ENCODE data around the gene CIRBP. TPM values are rescaled to one million over a fixed set of nuclear protein-coding genes. Genes with fewer than 3 reads are reported as not detected.

CIRBP gene
- total RNA-seq, 2 experiments from 2014 or later: 169 to 224 TPM

GRCh38 chr19:1263188-1263587, 5.9 kb upstream of the CIRBP start:
- Mint-ChIP-seq H3K36me3 (ENCODE audit: low read depth) (peaks cover 7% of the 10 kb centered on the region), H3K4me3 (peak overlapping the region; percentile 34), H3K9me3 (no peaks in the 10 kb centered on the region), H3K4me1 (peaks cover 55% of the 10 kb centered on the region), H3K27me3 (peaks cover 2% of the 10 kb centered on the region), H3K27ac (peak overlapping the region; percentile 46)
- DNase-seq: no peak
- CTCF ChIA-PET: interaction anchor here (2.0 to 11.3 kb wide), 3 partner anchors 9 to 19 kb away, joined by 5 to 299 read pairs (median 105); partner anchors contain the start of gene ATP5F1D
- POLR2A ChIA-PET: no interaction called here

- POLR2A ChIA-PET: no interaction called here
- Mint-ChIP-seq H3K27ac (peak overlapping the region; percentile 69), H3K9me3 (no peaks in the 10 kb centered on the region), H3K4me1 (peaks cover 48% of the 10 kb centered on the region), H3K36me3 (ENCODE audit: low read depth) (peaks cover 3% of the 10 kb centered on the region), H3K4me3 (no peak overlapping the region), H3K27me3 (peaks cover 2% of the 10 kb centered on the region)
- DNase-seq: no peak
- CTCF ChIA-PET: interaction anchor here (1.9 to 11.3 kb wide), 3 partner anchors 10 to 21 kb away, joined by 12 to 299 read pairs (median 105); partner anchors contain the start of genes ATP5F1D and FAM174C
Measured at GRCh38 chr19:1264801-1265614, 4.1 kb upstream of the CIRBP start.

- peaks cover 54% of the 10 kb centered on the region for H3K4me1 Mint-ChIP-seq
Measured at GRCh38 chr19:1265615-1266128, 3.5 kb upstream of the CIRBP start.

GRCh38 chr19:1266129-1266915, 2.8 kb upstream of the CIRBP start:
- H3K27ac Mint-ChIP-seq: peak overlapping the region; percentile 19
- H3K27me3 Mint-ChIP-seq: peaks cover 2% of the 10 kb centered on the region
- H3K36me3 Mint-ChIP-seq (ENCODE audit: low read depth): peaks cover 16% of the 10 kb centered on the region
- peak; percentile 86 for DNase-seq
- CTCF ChIA-PET: interaction anchor here (0.6 to 11.3 kb wide), 24 partner anchors 9 to 617 kb away, joined by 3 to 299 read pairs (median 3); partner anchors contain the start of genes ABCA7, ATP5F1D, FAM174C and GPX4
- peaks cover 58% of the 10 kb centered on the region for H3K4me1 Mint-ChIP-seq
- peak overlapping the region; percentile 58 for H3K4me3 Mint-ChIP-seq
- no peaks in the 10 kb centered on the region for H3K9me3 Mint-ChIP-seq
- POLR2A ChIA-PET: interaction anchor here (1.6 to 2.1 kb wide), 2 partner anchors 13 to 22 kb away, joined by 6 to 21 read pairs; no protein-coding TSS in a partner anchor

More at GRCh38 chr19:1265615-1266128, 3.5 kb upstream of the CIRBP start:
- ChIA-PET CTCF (interaction anchor here (1.0 to 11.3 kb wide), 4 partner anchors 10 to 226 kb away, joined by 5 to 299 read pairs (median 58); partner anchors contain the start of genes ABCA7, ATP5F1D and FAM174C), POLR2A (no interaction called here)
- H3K4me3 Mint-ChIP-seq: peak overlapping the region; percentile 58
- H3K27me3 Mint-ChIP-seq: peaks cover 2% of the 10 kb centered on the region
- H3K27ac Mint-ChIP-seq: peak overlapping the region; percentile 41
- no peaks in the 10 kb centered on the region for H3K9me3 Mint-ChIP-seq
- peaks cover 10% of the 10 kb centered on the region for H3K36me3 Mint-ChIP-seq (ENCODE audit: low read depth)
- peak; percentile 39 for DNase-seq

GRCh38 chr19:1266916-1267476, 2.1 kb upstream of the CIRBP start:
- Mint-ChIP-seq H3K4me3 (peak overlapping the region; percentile 58), H3K36me3 (ENCODE audit: low read depth) (peaks cover 23% of the 10 kb centered on the region), H3K27me3 (peaks cover 2% of the 10 kb centered on the region), H3K4me1 (peaks cover 58% of the 10 kb centered on the region), H3K9me3 (no peaks in the 10 kb centered on the region), H3K27ac (no peak overlapping the region)
- ChIA-PET CTCF (interaction anchor here (0.7 to 11.3 kb wide), 21 partner anchors 9 to 618 kb away, joined by 3 to 299 read pairs (median 3); partner anchors contain the start of genes ATP5F1D, FAM174C, GPX4 and WDR18), POLR2A (interaction anchor here (1.6 to 2.1 kb wide), 2 partner anchors 14 to 23 kb away, joined by 6 to 21 read pairs; no protein-coding TSS in a partner anchor)
- peak; percentile 66 for DNase-seq

- Mint-ChIP-seq H3K4me3 (peak overlapping the region; percentile 36), H3K27me3 (peaks cover 2% of the 10 kb centered on the region), H3K36me3 (ENCODE audit: low read depth) (peaks cover 28% of the 10 kb centered on the region), H3K9me3 (no peaks in the 10 kb centered on the region), H3K27ac (peak overlapping the region; percentile 41), H3K4me1 (peaks cover 60% of the 10 kb centered on the region)
- DNase-seq: no peak
- ChIA-PET POLR2A (interaction anchor here (1.6 to 2.1 kb wide), 2 partner anchors 15 to 24 kb away, joined by 6 to 21 read pairs; no protein-coding TSS in a partner anchor), CTCF (interaction anchor here (0.7 to 11.3 kb wide), 7 partner anchors 13 to 241 kb away, joined by 3 to 299 read pairs (median 3); partner anchors contain the start of gene ATP5F1D)
Measured at GRCh38 chr19:1267477-1268225, 1.5 kb upstream of the CIRBP start.

- DNase-seq: no peak
- Mint-ChIP-seq H3K36me3 (ENCODE audit: low read depth) (peaks cover 34% of the 10 kb centered on the region), H3K4me1 (peaks cover 61% of the 10 kb centered on the region), H3K27me3 (peaks cover 2% of the 10 kb centered on the region), H3K4me3 (peak overlapping the region; percentile 69), H3K27ac (peak overlapping the region; percentile 89), H3K9me3 (no peaks in the 10 kb centered on the region)
- CTCF ChIA-PET: interaction anchor here (0.7 to 11.3 kb wide), 9 partner anchors 8 to 534 kb away, joined by 3 to 299 read pairs (median 3); partner anchors contain the start of gene ATP5F1D
- POLR2A ChIA-PET: interaction anchor here (0.6 to 2.1 kb wide), 12 partner anchors 8 to 360 kb away, joined by 3 to 45 read pairs (median 4); partner anchors contain the start of gene ATP5F1D
Measured at GRCh38 chr19:1268226-1269064, 687 bp upstream of the CIRBP start.

- Mint-ChIP-seq H3K9me3 (no peaks in the 10 kb centered on the region), H3K4me1 (peaks cover 70% of the 10 kb centered on the region), H3K27ac (peak overlapping the region; percentile 90), H3K4me3 (peak overlapping the region; percentile 88), H3K36me3 (ENCODE audit: low read depth) (peaks cover 44% of the 10 kb centered on the region), H3K27me3 (peaks cover 2% of the 10 kb centered on the region)
- ChIA-PET CTCF (interaction anchor here (1.0 to 11.3 kb wide), 8 partner anchors 9 to 535 kb away, joined by 3 to 299 read pairs (median 6); partner anchors contain the start of gene ATP5F1D), POLR2A (interaction anchor here (1.0 to 1.4 kb wide), 6 partner anchors 9 to 243 kb away, joined by 3 to 45 read pairs (median 6); partner anchors contain the start of gene ATP5F1D)
- peak; percentile 87 for DNase-seq
Measured at GRCh38 chr19:1269478-1270212, 513 bp downstream of the CIRBP start.

GRCh38 chr19:1270213-1270853, 1.2 kb downstream of the CIRBP start:
- ChIA-PET POLR2A (no interaction called here), CTCF (interaction anchor here (1.7 to 11.3 kb wide), 2 partner anchors 21 to 27 kb away, joined by 10 to 299 read pairs; partner anchors contain the start of gene ATP5F1D)
- no peak for DNase-seq
- H3K27me3 Mint-ChIP-seq: peaks cover 2% of the 10 kb centered on the region
- no peaks in the 10 kb centered on the region for H3K9me3 Mint-ChIP-seq
- peak overlapping the region; percentile 88 for H3K4me3 Mint-ChIP-seq
- peak overlapping the region; percentile 90 for H3K27ac Mint-ChIP-seq
- H3K36me3 Mint-ChIP-seq (ENCODE audit: low read depth): peaks cover 45% of the 10 kb centered on the region
- H3K4me1 Mint-ChIP-seq: peaks cover 67% of the 10 kb centered on the region

Measured in activated CD4-positive, alpha-beta T cell treated with anti-CD3 and anti-CD28 coated beads, Interleukin-2, amount 10 ng/mL, durations not matched to agents 7 days and 5 days (primary cell).